ENCODE measurements around the gene TAS1R3.

The TAS1R3 gene

DNA sequence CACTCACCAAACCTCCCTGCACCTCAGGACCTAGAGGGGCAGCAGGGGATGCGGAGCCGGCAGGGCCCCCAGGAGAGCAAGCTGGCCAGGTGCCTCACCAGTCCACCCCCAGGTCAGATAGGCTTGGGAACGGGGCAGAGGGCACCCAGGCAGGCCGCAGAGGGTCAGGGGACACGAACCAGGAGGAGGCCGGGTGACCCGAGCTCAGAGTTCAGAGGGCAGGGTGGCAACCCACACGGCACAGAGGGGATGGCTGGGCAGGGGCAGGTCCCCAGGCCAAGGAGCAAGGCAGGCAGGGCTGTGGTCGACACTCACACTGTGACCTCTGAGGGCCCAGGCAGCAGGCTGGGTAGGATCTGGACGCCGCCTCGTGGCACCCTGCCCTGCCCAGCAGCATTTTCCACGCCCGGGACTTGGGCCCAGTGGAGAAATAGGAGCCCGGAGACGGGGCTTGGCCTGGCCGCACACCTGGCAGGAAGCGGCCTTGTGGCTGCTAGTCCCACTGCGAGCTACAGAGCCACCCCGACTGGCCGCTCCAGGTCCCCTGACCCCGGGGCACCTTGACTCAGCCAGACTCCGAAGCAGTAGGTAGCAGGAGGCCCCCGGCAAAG is 12.8 kb downstream of the TAS1R3 start:
- Histone ChIP-seq H3K9ac (ENCODE audit: low read length) (no peak overlapping the region), H2AFZ (ENCODE audit: low read depth, low read length, severe bottlenecking) (no peak overlapping the region), H4K20me1 (ENCODE audit: low read depth, low read length) (no peaks in the 10 kb centered on the region), H3F3A (ENCODE audit: insufficient read depth) (no peaks in the 10 kb centered on the region), H3K4me2 (ENCODE audit: low read depth, low read length, poor library complexity, severe bottlenecking) (no peak overlapping the region), H3K9me3 (ENCODE audit: insufficient read depth, low read length) (no peaks in the 10 kb centered on the region), H3K27me3 (ENCODE audit: low read length) (no peaks in the 10 kb centered on the region), H3K36me3 (ENCODE audit: low read length) (no peaks in the 10 kb centered on the region), H3K79me2 (ENCODE audit: insufficient read depth, low read length) (peaks cover 6% of the 10 kb centered on the region; the same call in 1 of the 2 replicates), H3K9me2 (replicated peaks; ENCODE audit: insufficient read depth, low read length) (no peaks in the 10 kb centered on the region), H3K27ac (ENCODE audit: low read depth, low read length) (no peak overlapping the region), H3K4me3 (ENCODE audit: insufficient read depth, low read length, poor library complexity, severe bottlenecking) (no peak overlapping the region)
- TF ChIP-seq, protein P1, sequence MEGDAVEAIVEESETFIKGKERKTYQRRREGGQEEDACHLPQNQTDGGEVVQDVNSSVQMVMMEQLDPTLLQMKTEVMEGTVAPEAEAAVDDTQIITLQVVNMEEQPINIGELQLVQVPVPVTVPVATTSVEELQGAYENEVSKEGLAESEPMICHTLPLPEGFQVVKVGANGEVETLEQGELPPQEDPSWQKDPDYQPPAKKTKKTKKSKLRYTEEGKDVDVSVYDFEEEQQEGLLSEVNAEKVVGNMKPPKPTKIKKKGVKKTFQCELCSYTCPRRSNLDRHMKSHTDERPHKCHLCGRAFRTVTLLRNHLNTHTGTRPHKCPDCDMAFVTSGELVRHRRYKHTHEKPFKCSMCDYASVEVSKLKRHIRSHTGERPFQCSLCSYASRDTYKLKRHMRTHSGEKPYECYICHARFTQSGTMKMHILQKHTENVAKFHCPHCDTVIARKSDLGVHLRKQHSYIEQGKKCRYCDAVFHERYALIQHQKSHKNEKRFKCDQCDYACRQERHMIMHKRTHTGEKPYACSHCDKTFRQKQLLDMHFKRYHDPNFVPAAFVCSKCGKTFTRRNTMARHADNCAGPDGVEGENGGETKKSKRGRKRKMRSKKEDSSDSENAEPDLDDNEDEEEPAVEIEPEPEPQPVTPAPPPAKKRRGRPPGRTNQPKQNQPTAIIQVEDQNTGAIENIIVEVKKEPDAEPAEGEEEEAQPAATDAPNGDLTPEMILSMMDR (IDR thresholded peaks at IDR 0.05; ENCODE audit: insufficient read depth, low read length, poor library complexity, severe bottlenecking), result no peak
- no peak for TF ChIP-seq EZH2phosphoT487 (conservative IDR thresholded peaks at IDR 0.05; ENCODE audit: low read length)

DNA sequence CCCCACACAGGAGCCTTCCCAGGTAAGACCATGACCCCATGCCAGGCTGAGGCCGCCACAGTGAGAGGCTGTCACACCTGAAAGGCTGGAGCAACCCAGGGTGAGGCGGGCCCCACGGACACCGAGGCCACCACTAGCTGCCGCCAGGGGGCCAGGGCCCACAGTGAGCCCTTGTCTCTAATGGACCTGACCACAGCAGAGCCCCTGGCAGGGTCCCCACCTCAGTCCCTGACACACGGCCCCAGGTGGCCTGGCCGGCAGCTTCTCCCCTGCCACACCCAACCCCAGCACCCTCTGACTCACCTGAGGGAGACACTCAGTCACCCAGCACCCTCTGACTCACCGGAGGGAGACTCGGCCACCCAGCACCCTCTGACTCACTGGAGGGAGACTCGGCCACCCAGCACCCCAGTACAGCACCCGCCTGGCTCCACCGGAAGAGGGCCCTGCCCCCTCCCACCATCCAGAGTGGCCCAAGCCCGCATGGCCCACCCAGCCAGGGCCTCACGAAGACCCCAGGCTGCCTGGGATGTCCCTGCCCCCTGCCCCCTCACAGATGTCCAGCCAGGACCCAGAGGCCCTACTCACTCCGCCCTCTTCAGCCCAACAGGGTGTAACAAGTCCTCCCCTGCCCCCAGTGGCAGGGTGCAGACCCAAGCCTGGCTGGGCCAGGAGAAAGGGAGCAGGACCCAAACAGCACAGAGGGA is 13.7 kb downstream of the TAS1R3 start:
- Histone ChIP-seq H3K9ac (ENCODE audit: low read length) (no peak overlapping the region), H3K27ac (ENCODE audit: low read depth, low read length) (no peak overlapping the region), H3K9me3 (ENCODE audit: insufficient read depth, low read length) (no peaks in the 10 kb centered on the region), H3K27me3 (ENCODE audit: low read length) (no peaks in the 10 kb centered on the region), H3K4me2 (ENCODE audit: low read depth, low read length, poor library complexity, severe bottlenecking) (no peak overlapping the region), H2AFZ (ENCODE audit: low read depth, low read length, severe bottlenecking) (no peak overlapping the region), H3K79me2 (ENCODE audit: insufficient read depth, low read length) (peaks cover 6% of the 10 kb centered on the region; the same call in 1 of the 2 replicates), H3F3A (ENCODE audit: insufficient read depth) (no peaks in the 10 kb centered on the region), H4K20me1 (ENCODE audit: low read depth, low read length) (no peaks in the 10 kb centered on the region), H3K4me3 (ENCODE audit: insufficient read depth, low read length, poor library complexity, severe bottlenecking) (no peak overlapping the region), H3K36me3 (ENCODE audit: low read length) (no peaks in the 10 kb centered on the region), H3K9me2 (replicated peaks; ENCODE audit: insufficient read depth, low read length) (no peaks in the 10 kb centered on the region)
- TF ChIP-seq, protein P1 (IDR thresholded peaks at IDR 0.05; ENCODE audit: insufficient read depth, low read length, poor library complexity, severe bottlenecking), result peak; percentile 35
- TF ChIP-seq EZH2phosphoT487 (conservative IDR thresholded peaks at IDR 0.05; ENCODE audit: low read length), result no peak

GRCh38 chr1:1345384-1345783 is 14.3 kb downstream of the TAS1R3 start:
- Histone ChIP-seq H3K9me2 (replicated peaks; ENCODE audit: insufficient read depth, low read length) (no peaks in the 10 kb centered on the region), H4K20me1 (ENCODE audit: low read depth, low read length) (no peaks in the 10 kb centered on the region), H3K9me3 (ENCODE audit: insufficient read depth, low read length) (no peaks in the 10 kb centered on the region), H3F3A (ENCODE audit: insufficient read depth) (no peaks in the 10 kb centered on the region), H3K4me2 (ENCODE audit: low read depth, low read length, poor library complexity, severe bottlenecking) (no peak overlapping the region), H3K79me2 (ENCODE audit: insufficient read depth, low read length) (peaks cover 6% of the 10 kb centered on the region; the same call in 1 of the 2 replicates), H3K9ac (ENCODE audit: low read length) (no peak overlapping the region), H3K27ac (ENCODE audit: low read depth, low read length) (no peak overlapping the region), H3K4me3 (ENCODE audit: insufficient read depth, low read length, poor library complexity, severe bottlenecking) (no peak overlapping the region), H3K36me3 (ENCODE audit: low read length) (no peaks in the 10 kb centered on the region), H2AFZ (ENCODE audit: low read depth, low read length, severe bottlenecking) (no peak overlapping the region), H3K27me3 (ENCODE audit: low read length) (no peaks in the 10 kb centered on the region)
- no peak for TF ChIP-seq EZH2phosphoT487 (conservative IDR thresholded peaks at IDR 0.05; ENCODE audit: low read length)
- TF ChIP-seq, protein P1 (IDR thresholded peaks at IDR 0.05; ENCODE audit: insufficient read depth, low read length, poor library complexity, severe bottlenecking), result no peak

All from SU-DHL-6 (cell line).